GM23248 (cell line): Measurements from ENCODE around the gene CSNK2A2.

ENCODE experiments used
- EZH2 ChIP-seq: fragments of 200-600 bp; sonication (generic); IDR thresholded peaks from 2 replicates; pipeline ENCODE4 v1.6.1; 2018; ENCODE audit warnings: antibody characterized with exemption, mild to moderate bottlenecking; ENCODE audit not compliant: insufficient read depth, poor library complexity, severe bottlenecking
- EZH2phosphoT487 ChIP-seq: fragments of 200-600 bp; sonication (generic); IDR thresholded peaks from 2 replicates; pipeline ENCODE4 v1.6.1; 2018; ENCODE audit warnings: antibody characterized with exemption, moderate library complexity, mild to moderate bottlenecking, low read depth; ENCODE audit not compliant: insufficient read depth

DNA sequence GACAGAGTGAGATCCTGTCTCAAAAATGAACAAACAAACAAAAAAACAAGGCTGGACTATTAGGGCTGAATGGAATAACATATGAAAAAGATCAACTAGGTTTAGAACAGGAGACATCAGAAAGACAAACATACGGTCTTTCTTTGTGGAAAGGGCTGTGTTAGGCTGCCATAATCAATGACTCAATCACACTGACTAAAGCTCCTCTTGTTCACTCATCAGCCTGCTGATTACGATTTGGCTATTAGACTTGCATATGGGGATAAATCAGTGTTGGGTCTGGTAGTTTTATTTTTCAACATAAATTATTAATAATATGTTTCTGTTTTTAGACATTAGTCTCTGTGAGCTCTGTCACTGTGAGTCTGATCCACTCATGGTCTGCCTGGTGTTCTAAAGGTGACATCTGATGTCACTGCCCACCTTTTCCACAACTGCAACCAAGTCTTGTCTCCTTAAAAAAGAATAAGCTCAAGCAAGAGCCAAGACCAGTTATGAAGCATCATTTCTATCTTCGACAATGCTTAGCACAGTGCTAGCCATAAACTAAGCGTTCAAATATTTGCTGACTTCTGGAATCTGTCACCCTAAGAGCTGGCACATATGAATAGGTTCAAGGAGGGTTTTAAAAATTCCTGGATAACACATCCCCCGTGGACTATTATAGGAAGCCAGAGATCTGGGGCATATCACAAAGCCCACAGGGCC, 79.0 kb downstream of the CSNK2A2 start:
- TF ChIP-seq EZH2, result no peak
- no peak for TF ChIP-seq EZH2phosphoT487
